OCI-LY1 (cell line): ENCODE data around the gene TMEM30A.

ENCODE experiments used
- H2AFZ ChIP-seq: fragments of 200-600 bp; sonication (generic), shearing (Covaris generic); 2 replicates; pipeline ENCODE4 v1.6.0; 2014; ENCODE audit warnings: antibody characterized with exemption, mild to moderate bottlenecking, low read length
- H3F3A ChIP-seq: fragments of 200-600 bp; sonication (generic), shearing (Covaris generic); 2 replicates; pipeline ENCODE4 v1.6.0; 2014; ENCODE audit warnings: mild to moderate bottlenecking, antibody characterized with exemption, low read length, moderate library complexity; ENCODE audit not compliant: insufficient read depth
- H3K27ac ChIP-seq: fragments of 200-600 bp; sonication (generic); 2 replicates; pipeline ENCODE4 v1.5.1; 2014; ENCODE audit warnings: low read length, mixed run types, mild to moderate bottlenecking, low read depth; ENCODE audit not compliant: poor library complexity, severe bottlenecking
- H3K27me3 ChIP-seq: fragments of 200-600 bp; sonication (generic); 2 replicates; pipeline ENCODE4 v1.6.0; 2014; ENCODE audit warnings: antibody characterized with exemption, mild to moderate bottlenecking, low read length, moderate library complexity; ENCODE audit not compliant: insufficient read depth
- H3K36me3 ChIP-seq: fragments of 200-600 bp; sonication (generic); 2 replicates; pipeline ENCODE4 v1.6.1; 2014; ENCODE audit warnings: mild to moderate bottlenecking, antibody characterized with exemption, low read length, moderate library complexity, mixed read lengths; ENCODE audit not compliant: insufficient read depth
- H3K4me1 ChIP-seq: fragments of 200-600 bp; sonication (generic); 2 replicates; pipeline ENCODE4 v1.5.1; 2014; ENCODE audit warnings: mild to moderate bottlenecking, low read length, moderate library complexity; ENCODE audit not compliant: insufficient read depth, severe bottlenecking
- H3K4me2 ChIP-seq: fragments of 200-600 bp; sonication (generic), shearing (Covaris generic); 2 replicates; pipeline ENCODE4 v1.6.1; 2014; ENCODE audit warnings: low read length
- H3K4me3 ChIP-seq: fragments of 200-600 bp; sonication (generic); 2 replicates; pipeline ENCODE4 v1.5.1; 2014; ENCODE audit warnings: low read length, low read depth, mild to moderate bottlenecking, mixed read lengths; ENCODE audit not compliant: poor library complexity, severe bottlenecking
- H3K79me2 ChIP-seq: fragments of 200-600 bp; shearing (Covaris generic); 2 replicates; pipeline ENCODE4 v1.6.1; 2016; ENCODE audit warnings: mixed run types, low read length, mixed read lengths; ENCODE audit not compliant: insufficient read depth
- H3K9ac ChIP-seq: fragments of 200-600 bp; sonication (generic), shearing (Covaris generic); 2 replicates; pipeline ENCODE4 v1.6.1; 2014; ENCODE audit warnings: mild to moderate bottlenecking, low read length, mixed read lengths
- H3K9me2 ChIP-seq: fragments of 200-600 bp; sonication (generic), shearing (Covaris generic); 2 replicates; pipeline ENCODE4 v1.6.1; 2014; ENCODE audit warnings: low read depth, mild to moderate bottlenecking, low read length, mixed read lengths
- H3K9me3 ChIP-seq: fragments of 200-600 bp; shearing (Covaris generic); 2 replicates; pipeline ENCODE4 v1.6.1; 2014; ENCODE audit warnings: low read length, mixed read lengths
- H4K20me1 ChIP-seq: fragments of 200-600 bp; sonication (generic), shearing (Covaris generic); 2 replicates; pipeline ENCODE4 v1.6.0; 2016; ENCODE audit warnings: mild to moderate bottlenecking, low read length; ENCODE audit not compliant: insufficient read depth
- CTCF ChIP-seq: fragments of 200-600 bp; sonication (generic), shearing (Covaris generic); IDR thresholded peaks from 2 replicates; pipeline ENCODE4 v1.5.1; 2017; ENCODE audit warnings: mild to moderate bottlenecking, antibody characterized with exemption, low read length, moderate library complexity, mixed read lengths
- EZH2 ChIP-seq: fragments of 200-600 bp; sonication (generic), shearing (Covaris generic); IDR thresholded peaks from 2 replicates; pipeline ENCODE4 v1.8.0; 2017; ENCODE audit warnings: borderline replicate concordance, mixed run types, mild to moderate bottlenecking, antibody characterized with exemption, low read length, moderate library complexity, mixed read lengths

The TMEM30A gene

GRCh38 chr6:75261299-75261698 lies 23.3 kb downstream of the TMEM30A start:
- TF ChIP-seq CTCF (no peak), EZH2 (no peak)
- no peak overlapping the region for H2AFZ ChIP-seq
- H3K9ac ChIP-seq: no peak overlapping the region
- H3K27ac ChIP-seq: no peak overlapping the region
- peaks cover 63% of the 10 kb centered on the region for H3K36me3 ChIP-seq
- no peak overlapping the region for H3K4me2 ChIP-seq
- no peaks in the 10 kb centered on the region for H3F3A ChIP-seq
- H3K9me2 ChIP-seq: no peaks in the 10 kb centered on the region
- no peaks in the 10 kb centered on the region for H3K9me3 ChIP-seq
- H3K4me3 ChIP-seq: no peak overlapping the region
- no peaks in the 10 kb centered on the region for H3K79me2 ChIP-seq
- H3K4me1 ChIP-seq: no peaks in the 10 kb centered on the region
- no peaks in the 10 kb centered on the region for H3K27me3 ChIP-seq
- no peaks in the 10 kb centered on the region for H4K20me1 ChIP-seq

- Histone ChIP-seq H3K9ac (no peak overlapping the region), H3K4me3 (no peak overlapping the region), H3K27me3 (no peaks in the 10 kb centered on the region), H4K20me1 (no peaks in the 10 kb centered on the region), H2AFZ (no peak overlapping the region), H3K36me3 (peaks cover 74% of the 10 kb centered on the region), H3K4me1 (no peaks in the 10 kb centered on the region), H3K27ac (no peak overlapping the region), H3K9me2 (no peaks in the 10 kb centered on the region), H3K4me2 (no peak overlapping the region), H3F3A (no peaks in the 10 kb centered on the region), H3K9me3 (no peaks in the 10 kb centered on the region), H3K79me2 (no peaks in the 10 kb centered on the region)
- TF ChIP-seq EZH2 (no peak), CTCF (no peak)
Observed at GRCh38 chr6:75257343-75258087, 27.1 kb downstream of the TMEM30A start.

GRCh38 chr6:75250552-75250951 lies 34.0 kb downstream of the TMEM30A start:
- no peak overlapping the region for H3K4me2 ChIP-seq
- TF ChIP-seq CTCF (no peak), EZH2 (no peak)
- H3K4me1 ChIP-seq: no peaks in the 10 kb centered on the region
- no peak overlapping the region for H2AFZ ChIP-seq
- H3K79me2 ChIP-seq: no peaks in the 10 kb centered on the region
- H3K4me3 ChIP-seq: no peak overlapping the region
- H3K9me3 ChIP-seq: no peaks in the 10 kb centered on the region
- no peak overlapping the region for H3K9ac ChIP-seq
- no peak overlapping the region for H3K27ac ChIP-seq
- peaks cover 5% of the 10 kb centered on the region; the same call in 1 of the 2 replicates for H3F3A ChIP-seq
- H3K27me3 ChIP-seq: 0 out of 2 replicates have a peak, but pooled peaks cover 3% of the 10 kb centered on the region
- H4K20me1 ChIP-seq: no peaks in the 10 kb centered on the region
- no peaks in the 10 kb centered on the region for H3K9me2 ChIP-seq
- peaks cover 13% of the 10 kb centered on the region; the same call in 1 of the 2 replicates for H3K36me3 ChIP-seq
